NCI-H1092 (cell line): ENCODE measurements around the gene AP1G1.
A peak's percentile ranks its signal among the peaks of the same experiment; 100 is the strongest.

Source experiments
- DNase-seq: peaks from one replicate; lab custom pipeline; 2025; lab: John Stamatoyannopoulos, UW

The AP1G1 gene

GRCh38 chr16:71754108-71754507 lies 54.5 kb downstream of the AP1G1 start:
- DNase-seq: no peak

DNA sequence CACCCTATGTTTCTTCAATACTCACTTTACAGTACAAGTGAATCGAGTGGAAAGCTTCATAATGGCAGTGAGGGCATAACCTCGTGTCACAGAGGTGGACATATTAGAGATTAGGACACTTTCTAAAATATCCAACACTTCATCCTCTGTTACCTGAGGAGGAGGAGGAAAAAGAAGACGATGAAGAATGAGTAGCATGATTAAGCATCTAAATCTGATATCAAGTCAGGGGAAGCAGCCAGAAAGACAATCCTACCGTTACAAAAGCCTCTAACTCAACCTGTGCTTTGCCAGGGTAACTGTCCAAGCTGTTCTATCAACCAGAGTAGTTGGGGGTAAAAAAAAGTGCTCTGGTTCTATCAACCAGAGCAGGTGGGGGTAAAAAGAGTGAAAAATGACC lies 60.4 kb downstream of the AP1G1 start:
- no peak for DNase-seq

DNA sequence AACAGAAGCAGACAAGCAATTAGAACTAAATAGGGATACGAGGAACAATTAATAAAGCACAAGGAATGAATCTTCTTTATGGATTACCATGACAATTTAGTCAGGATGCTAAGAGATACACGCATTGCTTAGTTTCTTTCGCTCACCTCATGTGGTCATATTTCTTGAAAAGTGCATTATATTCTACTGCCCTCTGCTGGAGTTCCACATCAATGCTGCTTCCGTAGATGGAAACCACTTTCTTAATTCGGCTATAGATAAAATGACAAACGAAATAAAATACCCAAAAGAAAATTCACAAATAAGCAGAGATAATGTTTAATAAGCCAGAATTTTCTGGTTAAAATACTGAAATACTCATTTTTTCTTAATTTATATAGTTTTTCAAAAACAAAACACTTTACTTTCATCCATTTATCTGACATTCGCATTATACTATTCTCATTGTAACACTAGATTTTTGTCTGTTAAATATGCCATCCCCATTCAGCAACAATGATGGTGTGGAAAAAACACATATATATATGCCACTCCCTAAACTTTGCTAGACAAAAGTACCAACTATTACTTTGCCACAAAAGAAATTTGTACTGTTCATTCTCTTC lies 62.1 kb downstream of the AP1G1 start:
- no peak for DNase-seq

- DNase-seq: no peak
Measured at GRCh38 chr16:71738855-71739254, 69.8 kb downstream of the AP1G1 start.

GRCh38 chr16:71737501-71737900 lies 71.1 kb downstream of the AP1G1 start:
- no peak for DNase-seq

- DNase-seq: no peak
Measured at GRCh38 chr16:71734511-71734910, 74.1 kb downstream of the AP1G1 start.

GRCh38 chr16:71732587-71732986 lies 76.0 kb downstream of the AP1G1 start:
- DNase-seq: no peak

DNA sequence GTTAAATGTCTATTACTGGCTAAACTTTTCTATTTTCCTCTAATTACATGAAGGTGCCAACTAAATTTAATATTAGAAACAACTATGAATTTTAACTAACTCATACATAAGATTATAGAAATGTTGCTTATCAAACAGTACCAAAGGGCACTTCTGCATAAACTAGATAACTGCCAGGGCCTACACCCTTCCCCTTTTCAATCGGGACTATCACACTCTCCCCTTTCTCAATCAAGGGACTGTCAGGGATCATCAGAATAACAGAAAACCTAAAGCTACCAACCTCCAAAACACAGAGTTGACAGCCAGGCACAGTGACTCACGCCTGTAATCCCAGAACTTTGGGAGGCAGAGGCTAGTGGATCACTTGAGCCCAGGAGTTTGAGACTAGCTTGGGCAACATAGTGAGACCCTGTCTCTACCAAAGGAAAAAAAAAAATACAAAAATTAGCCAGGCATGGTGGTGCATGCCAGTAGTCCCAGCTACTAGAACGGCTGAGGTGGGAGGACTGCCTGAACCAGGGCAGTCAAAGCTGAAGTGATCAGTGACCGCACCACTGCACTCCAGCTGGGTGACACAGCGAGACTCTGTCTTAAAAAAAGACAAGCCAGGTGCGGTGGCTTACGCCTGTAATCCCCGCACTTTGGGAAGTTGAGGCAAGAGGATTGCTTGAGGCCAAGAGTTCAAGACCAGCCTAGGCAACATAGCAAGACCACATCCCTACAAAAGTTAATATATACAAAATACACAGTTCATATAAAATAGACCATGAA lies 80.9 kb downstream of the AP1G1 start:
- no peak for DNase-seq

- DNase-seq: no peak
Measured at GRCh38 chr16:71726476-71727315, 81.9 kb downstream of the AP1G1 start.

- DNase-seq: no peak
Measured at GRCh38 chr16:71724320-71724751, 84.3 kb downstream of the AP1G1 start, which contains the start of gene PHLPP2. Gene PHLPP2 (minus strand): TSS chr16:71724701. CDS start chr16:71714795, 9,906 bp downstream.

DNA sequence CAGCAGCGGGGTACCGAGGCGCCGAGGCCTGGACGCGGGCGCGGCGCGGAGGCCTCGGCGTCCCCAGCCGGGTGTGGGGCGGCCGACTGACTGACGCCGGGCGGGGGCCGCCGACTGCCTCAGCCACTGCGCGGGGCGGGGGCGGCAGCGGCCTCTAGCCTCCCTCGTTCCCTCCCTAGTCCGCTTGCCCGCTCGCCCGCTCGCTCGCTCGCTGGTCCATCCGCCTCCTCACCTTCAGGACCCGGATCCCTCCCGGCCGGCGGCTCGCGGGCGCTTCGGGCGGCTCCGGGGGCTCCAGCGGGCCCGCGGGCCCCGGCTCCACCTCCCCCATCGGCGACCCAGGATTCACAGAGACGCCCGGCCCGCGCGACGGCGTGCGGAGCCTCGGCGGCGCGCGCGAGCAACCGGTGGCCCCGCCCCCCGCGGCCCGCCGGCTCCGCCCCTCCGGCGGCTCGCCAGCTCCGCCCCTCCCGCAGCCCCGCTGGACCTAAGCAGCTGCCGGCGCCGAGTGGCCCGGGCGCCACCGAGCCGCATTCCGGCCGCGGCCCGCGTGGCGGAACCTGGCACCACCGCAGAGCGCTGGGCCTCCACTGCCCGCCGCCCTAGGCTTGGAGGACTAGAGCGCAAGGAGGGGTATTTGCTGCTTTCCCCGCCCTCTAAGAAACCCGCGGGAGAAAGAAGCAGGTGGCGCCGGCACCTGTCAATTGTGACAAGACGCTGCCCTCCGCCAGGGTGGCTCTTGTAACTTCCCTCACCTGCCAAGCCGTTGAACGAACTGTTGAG lies 84.9 kb downstream of the AP1G1 start:
- DNase-seq: peak; percentile 66

GRCh38 chr16:71722801-71723536 lies 85.7 kb downstream of the AP1G1 start:
- peak; percentile 66 for DNase-seq

GRCh38 chr16:71721066-71721740 lies 87.4 kb downstream of the AP1G1 start:
- DNase-seq: no peak

DNA sequence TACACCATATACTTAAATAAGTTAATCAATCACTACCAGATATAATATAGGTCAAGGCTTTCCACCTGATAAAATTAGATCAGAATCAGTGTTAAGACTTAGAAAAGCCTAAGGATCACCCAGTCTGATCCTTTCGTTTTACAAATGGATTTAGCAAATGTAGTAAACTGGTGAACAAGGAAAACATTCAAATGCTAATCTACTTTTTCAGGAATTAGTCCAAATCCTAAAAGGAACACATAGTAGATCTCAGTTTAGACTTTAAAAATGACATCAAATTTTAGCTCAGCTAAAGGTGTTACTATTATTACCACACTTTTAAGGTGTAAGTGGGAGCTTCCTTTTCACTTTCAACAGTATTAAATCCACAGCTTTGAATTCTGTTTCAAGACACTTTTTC lies 96.1 kb downstream of the AP1G1 start:
- no peak for DNase-seq

DNA sequence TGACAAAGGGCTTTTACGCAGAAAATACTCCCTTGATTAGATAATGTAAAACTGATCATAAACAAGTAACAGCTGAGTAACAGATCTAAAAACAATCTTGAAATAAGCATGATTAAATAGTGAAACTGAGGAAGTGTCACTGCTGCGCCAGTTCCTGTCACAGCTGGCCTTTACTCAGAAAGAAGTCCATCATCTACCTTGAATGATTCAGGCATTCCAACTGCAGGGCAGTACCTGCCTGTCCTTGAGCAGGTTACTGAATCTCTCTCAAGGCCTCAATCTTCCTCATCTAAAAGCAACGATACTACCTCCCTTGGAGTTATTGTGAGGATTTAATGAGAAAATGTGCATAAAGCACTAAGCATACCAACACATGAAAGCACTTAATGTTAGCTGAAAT lies 96.8 kb downstream of the AP1G1 start:
- no peak for DNase-seq

DNA sequence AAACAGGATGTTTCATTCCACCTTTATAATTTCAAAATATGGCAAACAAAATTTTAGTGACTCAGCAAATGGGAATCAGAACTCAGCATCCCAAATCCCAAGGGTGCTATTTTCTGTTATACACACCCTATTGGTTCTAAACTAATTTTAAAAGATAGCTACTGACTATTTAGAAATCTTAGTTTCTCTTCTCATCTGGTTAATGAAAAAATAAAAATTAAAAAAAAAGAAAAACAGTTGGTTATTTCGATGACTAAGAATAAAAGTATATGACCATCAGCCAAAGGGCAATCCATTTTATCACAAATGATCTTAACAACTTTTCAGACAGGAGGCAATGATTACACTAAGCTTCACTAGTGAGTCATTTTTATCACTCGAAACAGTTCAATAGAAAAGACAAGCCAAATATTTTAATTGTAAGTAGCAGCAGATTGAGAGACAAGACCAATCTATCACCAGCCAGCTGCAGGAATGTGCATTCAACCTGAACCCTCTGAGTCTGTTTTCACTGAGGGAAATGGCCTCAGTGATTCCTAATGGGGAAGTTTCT lies 99.3 kb downstream of the AP1G1 start:
- no peak for DNase-seq

- no peak for DNase-seq
Measured at GRCh38 chr16:71708696-71709095, 99.9 kb downstream of the AP1G1 start.

DNA sequence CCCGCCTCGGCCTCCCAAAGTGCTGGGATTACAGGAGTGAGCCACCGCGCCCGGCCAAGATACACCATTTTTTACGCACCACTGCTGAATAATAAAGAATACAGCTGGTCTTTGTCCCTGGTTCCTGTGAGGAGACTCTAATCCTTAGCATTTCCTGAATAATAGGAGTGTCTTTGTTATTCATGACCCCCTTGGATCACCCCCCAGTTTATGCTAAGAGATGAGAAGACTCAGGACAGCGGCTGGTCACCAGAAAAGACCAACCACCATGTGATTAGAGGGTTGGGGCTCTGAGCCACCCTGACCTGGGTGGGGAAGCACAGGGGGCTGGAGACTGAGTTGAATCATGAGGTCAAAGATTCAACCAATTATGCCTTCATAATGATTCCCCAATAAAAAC lies 101.4 kb downstream of the AP1G1 start:
- no peak for DNase-seq

GRCh38 chr16:71706046-71706445 lies 102.6 kb downstream of the AP1G1 start:
- no peak for DNase-seq

DNA sequence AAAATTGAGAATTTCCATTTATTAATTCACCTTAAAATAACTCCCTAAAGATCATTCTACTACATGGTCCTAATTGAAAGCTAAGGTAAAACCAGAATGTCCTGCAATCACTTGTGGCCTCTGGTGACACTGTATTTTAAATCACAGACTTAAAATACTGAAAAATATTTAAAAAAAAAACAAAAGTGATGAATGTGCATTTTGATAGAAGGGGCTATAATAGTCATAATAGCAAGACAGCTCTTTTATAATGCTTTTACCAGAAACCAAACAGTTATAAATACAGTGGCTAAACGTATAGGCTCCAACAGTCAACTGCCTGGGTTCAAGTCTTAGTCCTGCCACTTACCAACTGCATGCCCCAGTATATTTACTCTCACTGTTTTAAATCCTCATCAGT lies 105.3 kb downstream of the AP1G1 start:
- no peak for DNase-seq
